IMR-90 (cell line): ENCODE results near the gene TLCD1. TPM values are rescaled to one million over a fixed set of nuclear protein-coding genes. Genes with fewer than 3 reads are reported as not detected.
A peak's percentile ranks its signal among the peaks of the same experiment; 100 is the strongest.

ENCODE experiments used
- ATAC-seq: fragments of 200-7000 bp; cut with Tn5 transposase; 2 replicates; pipeline ENCODE4 v1.9.1; 2020; ENCODE audit warnings: low read depth, mild to moderate bottlenecking, moderate library complexity
- BruUV-seq: library from RNA; stranded (reverse); fragments of 400-500 nt; replicated peaks from 2 replicates; lab custom pipeline; 2021; lab: Mats Ljungman, UMichigan
- CTCF ChIA-PET: fragments of 300-600 bp; formaldehyde crosslinking; extraction: SDS; loops from one replicate; lab custom pipeline; 2021; ENCODE audit warnings: antibody characterized with exemption; lab: Yijun Ruan, JAX
- POLR2A ChIA-PET: fragments of 300-600 bp; sonication (Branson Sonifier 250); formaldehyde crosslinking; loops from one replicate; lab custom pipeline; 2022; ENCODE audit warnings: antibody characterized with exemption; ENCODE audit not compliant: unreplicated experiment; lab: Charles Lee
- DNase-seq: peaks from one replicate; pipeline ENCODE4 v3.0.0; 2013
- H2AFZ ChIP-seq: replicated peaks from 2 replicates; pipeline ENCODE3; 2013; ENCODE audit warnings: low read length, mild to moderate bottlenecking; ENCODE audit not compliant: poor library complexity
- H2AK5ac ChIP-seq: 2 replicates; pipeline ENCODE4 v1.6.1; 2013; ENCODE audit warnings: low read depth, low read length, inconsistent platforms
- H2AK9ac ChIP-seq: replicated peaks from 2 replicates; pipeline ENCODE3; 2013; ENCODE audit warnings: mild to moderate bottlenecking, low read depth, low read length, moderate library complexity; ENCODE audit not compliant: poor library complexity
- H2BK120ac ChIP-seq: 2 replicates; pipeline ENCODE4 v1.6.1; 2013; ENCODE audit warnings: low read depth, low read length, inconsistent platforms
- H2BK15ac ChIP-seq: 3 replicates; pipeline ENCODE4 v1.6.1; 2013; ENCODE audit warnings: low read depth, low read length, inconsistent platforms
- H2BK20ac ChIP-seq: 2 replicates; pipeline ENCODE4 v1.6.1; 2013; ENCODE audit warnings: low read depth, mild to moderate bottlenecking, inconsistent platforms, low read length, moderate library complexity
- H2BK5ac ChIP-seq: 2 replicates; pipeline ENCODE4 v1.6.1; 2013; ENCODE audit warnings: mild to moderate bottlenecking, low read depth, low read length, inconsistent platforms; ENCODE audit not compliant: poor library complexity, severe bottlenecking
- H3K14ac ChIP-seq: replicated peaks from 2 replicates; pipeline ENCODE4 v1.6.1; 2013; ENCODE audit warnings: low read depth, low read length, inconsistent platforms
- H3K18ac ChIP-seq: 2 replicates; pipeline ENCODE4 v1.6.1; 2013; ENCODE audit warnings: low read depth, low read length, control low read depth
- H3K23ac ChIP-seq: 2 replicates; pipeline ENCODE4 v1.6.1; 2013; ENCODE audit warnings: low read depth, low read length, inconsistent platforms
- H3K27ac ChIP-seq: 2 replicates; pipeline ENCODE4 v1.5.1; 2013; ENCODE audit warnings: mild to moderate bottlenecking, control low read depth, low read length; ENCODE audit not compliant: insufficient read depth
- H3K27me3 ChIP-seq: 2 replicates; pipeline ENCODE4 v1.6.1; 2013; ENCODE audit warnings: low read length; ENCODE audit not compliant: control insufficient read depth, insufficient read depth
- H3K36me3 ChIP-seq: 2 replicates; pipeline ENCODE4 v1.6.1; 2013; ENCODE audit warnings: low read length, mixed read lengths; ENCODE audit not compliant: control insufficient read depth, insufficient read depth
- H3K4ac ChIP-seq: 2 replicates; pipeline ENCODE4 v1.6.1; 2013; ENCODE audit warnings: low read depth, low read length, inconsistent platforms
- H3K4me1 ChIP-seq: 2 replicates; pipeline ENCODE4 v1.6.1; 2013; ENCODE audit warnings: low read length, mixed read lengths; ENCODE audit not compliant: control insufficient read depth, insufficient read depth
- H3K4me2 ChIP-seq: 2 replicates; pipeline ENCODE4 v1.6.1; 2013; ENCODE audit warnings: low read depth, mild to moderate bottlenecking, control low read depth, low read length, moderate library complexity
- H3K4me3 ChIP-seq: 2 replicates; pipeline ENCODE4 v1.5.1; 2013; ENCODE audit warnings: low read depth, mild to moderate bottlenecking, control low read depth, low read length, moderate library complexity; ENCODE audit not compliant: insufficient read depth
- H3K56ac ChIP-seq: 2 replicates; pipeline ENCODE4 v1.6.1; 2013; ENCODE audit warnings: low read length, inconsistent platforms; ENCODE audit not compliant: insufficient read depth; ENCODE audit errors: extremely low read depth
- H3K79me1 ChIP-seq, 2 experiments: 2 replicates each; pipeline ENCODE4 v1.6.1; 2013; ENCODE audit warnings: low read length in 2 of 2, inconsistent platforms in 1 of 2, low read depth in 1 of 2
- H3K9ac ChIP-seq: 2 replicates; pipeline ENCODE4 v1.6.1; 2013; ENCODE audit warnings: low read depth, low read length, control low read depth
- H3K9me1 ChIP-seq: 2 replicates; pipeline ENCODE4 v1.6.1; 2013; ENCODE audit warnings: low read length, inconsistent platforms; ENCODE audit not compliant: insufficient read depth
- H3K9me3 ChIP-seq: 2 replicates; pipeline ENCODE4 v1.6.1; 2013; ENCODE audit warnings: low read length; ENCODE audit not compliant: control insufficient read depth, insufficient read depth
- H4K20me1 ChIP-seq: 2 replicates; pipeline ENCODE4 v1.6.1; 2013; ENCODE audit warnings: low read length, inconsistent platforms; ENCODE audit not compliant: insufficient read depth
- H4K5ac ChIP-seq: 2 replicates; pipeline ENCODE4 v1.6.1; 2013; ENCODE audit warnings: mild to moderate bottlenecking, low read depth, low read length, control low read depth
- H4K8ac ChIP-seq, 2 experiments: 2 replicates each; pipeline ENCODE4 v1.6.1; 2013; ENCODE audit warnings: low read depth in 2 of 2, low read length in 2 of 2, control low read depth in 1 of 2, inconsistent platforms in 1 of 2
- H4K91ac ChIP-seq: 2 replicates; pipeline ENCODE4 v1.6.1; 2013; ENCODE audit warnings: low read depth, low read length, inconsistent platforms; ENCODE audit not compliant: insufficient read depth
- BHLHE40 ChIP-seq: fragments of 150-350 bp; IDR thresholded peaks from 2 replicates; pipeline ENCODE4 v1.6.1; 2016; ENCODE audit warnings: mild to moderate bottlenecking, low read depth, low read length
- CHD1 ChIP-seq: IDR thresholded peaks from 2 replicates; pipeline ENCODE4 v1.6.1; 2012; ENCODE audit warnings: low read depth, low read length, improper control_type of control experiment
- FOS ChIP-seq: fragments of 150-350 bp; IDR thresholded peaks from 2 replicates; pipeline ENCODE4 v1.6.1; 2016; ENCODE audit warnings: low read depth, low read length
- MAZ ChIP-seq: IDR thresholded peaks from 2 replicates; pipeline ENCODE4 v1.6.1; 2012; ENCODE audit warnings: low read depth, mild to moderate bottlenecking, low read length, improper control_type of control experiment, moderate library complexity, borderline replicate concordance
- NFE2L2 ChIP-seq: fragments of 150-350 bp; IDR thresholded peaks from 2 replicates; pipeline ENCODE4 v1.6.1; 2016; ENCODE audit warnings: low read depth, mild to moderate bottlenecking, low read length
- POLR2A ChIP-seq: IDR thresholded peaks from 2 replicates; pipeline ENCODE4 v1.6.1; 2012; ENCODE audit warnings: mild to moderate bottlenecking, low read depth, low read length
- RAD21 ChIP-seq: IDR thresholded peaks from 2 replicates; pipeline ENCODE4 v1.6.1; 2012; ENCODE audit warnings: low read length, improper control_type of control experiment
- RCOR1 ChIP-seq: IDR thresholded peaks from 2 replicates; pipeline ENCODE4 v1.6.1; 2012; ENCODE audit warnings: mild to moderate bottlenecking, low read length, improper control_type of control experiment; ENCODE audit not compliant: insufficient replicate concordance
- WGBS, 2 experiments: methylation state at CpG; one replicate each; pipeline versions ENCODE4 v1.1.5 to v1.1.7; 2013; ENCODE audit warnings: missing lambda C conversion rate in 2 of 2; ENCODE audit not compliant: insufficient read length in 1 of 2; ENCODE audit errors: extremely low coverage in 2 of 2; 5-methylcytosine and 5-hydroxymethylcytosine counted together
- dilution Hi-C: fragments of 300-500 bp; cut with HindIII; formaldehyde crosslinking; loops from one replicate; pipeline ENCODE4 v1.14.3; 2018; ENCODE audit warnings: low sequenced_read_pairs; ENCODE audit not compliant: unreplicated experiment
- in situ Hi-C: fragments of 300-500 bp; cut with MboI; formaldehyde crosslinking; loops from 3 replicates; pipeline ENCODE4 v1.14.3; 2019; ENCODE audit warnings: low sequenced_read_pairs, inconsistent platforms, mixed read lengths
- intact Hi-C: fragments of 100-400 bp; cut with micrococcal nuclease; formaldehyde crosslinking; loops from 2 replicates; pipeline ENCODE4 v1.10.0; 2022
- polyA plus RNA-seq, 3 experiments: library from polyadenylated mRNA; depleted of rRNA; stranded (reverse); fragments of >200 nt; gene quantifications; 2 replicates each; pipeline ENCODE4 v1.2.3, GENCODE V29; 2012; ENCODE audit warnings: low replicate concordance in 1 of 3
- total RNA-seq: library from RNA; depleted of rRNA; stranded (reverse); fragments of >200 nt; gene quantifications from 2 replicates; pipeline ENCODE4 v1.2.3, GENCODE V29; 2012
- TF ChIP-seq, protein P1 (sequence below): fragments of 150-350 bp; IDR thresholded peaks from 2 replicates; pipeline ENCODE4 v1.6.1; 2017; ENCODE audit warnings: mild to moderate bottlenecking, antibody characterized with exemption, low read length, low read depth

TLCD1 gene
- total and polyA plus RNA-seq, 2 of the 4 experiments (the other 2 are of a cell fraction), result 3.6 to 9.3 TPM

DNA sequence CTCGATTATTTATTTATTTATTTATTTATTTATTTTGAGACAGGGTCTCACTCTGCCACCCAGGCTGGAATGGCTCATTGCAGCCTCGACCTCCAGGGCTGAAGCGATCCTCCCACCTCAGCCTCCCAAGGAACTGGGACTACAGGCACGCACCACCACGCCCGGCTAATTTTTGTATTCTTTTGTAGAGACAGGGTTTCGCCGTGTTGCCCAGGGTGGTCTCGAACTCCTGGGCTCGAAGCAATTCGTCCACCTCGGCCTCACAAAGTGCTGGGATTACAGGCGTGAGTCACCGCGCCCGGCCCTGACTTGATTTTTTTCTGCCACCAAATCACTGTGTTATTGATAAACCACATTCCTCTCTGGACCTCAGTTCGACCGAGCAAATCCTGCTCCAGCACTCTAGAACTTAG, 7.0 kb downstream of the TLCD1 start:
- no peak for ATAC-seq
- Histone ChIP-seq H4K91ac (peak overlapping the region; percentile 96), H3K23ac (peak overlapping the region; percentile 95), H3K36me3 (peaks cover 45% of the 10 kb centered on the region), H2BK5ac (peak overlapping the region; percentile 99), H4K5ac (peak overlapping the region; percentile 97), H3K9me1 (peaks cover 15% of the 10 kb centered on the region; the same call in 1 of the 2 replicates), H4K20me1 (peaks cover 52% of the 10 kb centered on the region), H3K9me3 (no peaks in the 10 kb centered on the region), H2AK9ac (peak overlapping the region; percentile 97), H2AK5ac (peak overlapping the region; percentile 100), H3K18ac (peak overlapping the region; percentile 98), H2BK20ac (peak overlapping the region; percentile 91), H3K4me2 (peak overlapping the region; percentile 92), H3K27me3 (no peaks in the 10 kb centered on the region), H3K27ac (peak overlapping the region; percentile 98), H3K4me3 (peak overlapping the region; percentile 22), H3K4ac (peak overlapping the region; percentile 99), H3K9ac (peak overlapping the region; percentile 74), H4K8ac (peak overlapping the region; percentile 92 to 94), H2BK120ac (peak overlapping the region; percentile 96), H3K56ac (peak overlapping the region; percentile 96), H2AFZ (peak overlapping the region; percentile 87), H3K79me1 (peaks cover 13 to 62% of the 10 kb centered on the region in 2 experiments; a peak in 3 of 4 replicates), H3K4me1 (peaks cover 13% of the 10 kb centered on the region), H3K14ac (peak overlapping the region; percentile 89), H2BK15ac (peak overlapping the region; percentile 99)
- in situ Hi-C loops (no loop called here), intact Hi-C loops (no loop called here), dilution Hi-C loops (no loop called here)
- WGBS, 2 experiments, result 22% methylated on average over 12 of the region's 18 CpGs; no CpG with 5 or more reads in 1 of the 2 experiments
- no TSS peak for BruUV-seq
- no peak for DNase-seq
- POLR2A ChIA-PET, result interaction anchor here (0.6 to 1.5 kb wide), 4 partner anchors 8 to 233 kb away, joined by 3 to 6 read pairs (median 3); no protein-coding TSS in a partner anchor
- TF ChIP-seq NFE2L2, result no peak
- TF ChIP-seq MAZ, result no peak
- TF ChIP-seq FOS, result peak; percentile 31; the same call in 1 of the 2 replicates
- TF ChIP-seq POLR2A, result no peak
- TF ChIP-seq BHLHE40, result no peak
- TF ChIP-seq, protein P1, sequence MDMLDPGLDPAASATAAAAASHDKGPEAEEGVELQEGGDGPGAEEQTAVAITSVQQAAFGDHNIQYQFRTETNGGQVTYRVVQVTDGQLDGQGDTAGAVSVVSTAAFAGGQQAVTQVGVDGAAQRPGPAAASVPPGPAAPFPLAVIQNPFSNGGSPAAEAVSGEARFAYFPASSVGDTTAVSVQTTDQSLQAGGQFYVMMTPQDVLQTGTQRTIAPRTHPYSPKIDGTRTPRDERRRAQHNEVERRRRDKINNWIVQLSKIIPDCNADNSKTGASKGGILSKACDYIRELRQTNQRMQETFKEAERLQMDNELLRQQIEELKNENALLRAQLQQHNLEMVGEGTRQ, result no peak
- TF ChIP-seq RCOR1, result no peak
- TF ChIP-seq RAD21, result no peak
- TF ChIP-seq CHD1, result no peak
- CTCF ChIA-PET, result interaction anchor here (0.9 to 1.0 kb wide), 2 partner anchors 26 to 51 kb away, joined by 3 to 4 read pairs; no protein-coding TSS in a partner anchor
